GM13976 (cell line): ENCODE results near the gene SLC11A2.

Source experiments
- DNase-seq: peaks from one replicate; pipeline ENCODE4 v3.0.0; 2012; ENCODE audit warnings: low spot score
- CTCF ChIP-seq: IDR thresholded peaks from 2 replicates; pipeline ENCODE4 v1.5.1; 2012; ENCODE audit warnings: borderline replicate concordance, mild to moderate bottlenecking; ENCODE audit not compliant: insufficient read depth; ENCODE audit errors: extremely low read depth, missing control alignments, control extremely low read depth
- in situ Hi-C: fragments of 300-500 bp; cut with MboI; formaldehyde crosslinking; loops from one replicate; pipeline ENCODE4 v1.12.0; 2022; ENCODE audit warnings: low sequenced_read_pairs, mixed read lengths, inconsistent platforms; ENCODE audit not compliant: unreplicated experiment

The SLC11A2 gene

GRCh38 chr12:50990147-50990727 lies 35.9 kb downstream of the SLC11A2 start:
- in situ Hi-C loops, result no loop called here
- no peak for TF ChIP-seq CTCF
- no peak for DNase-seq

- DNase-seq, result no peak
- in situ Hi-C loops, result no loop called here
- no peak for TF ChIP-seq CTCF
Measured at GRCh38 chr12:50988871-50989270, 37.3 kb downstream of the SLC11A2 start.

- in situ Hi-C loops, result no loop called here
- no peak for DNase-seq
- TF ChIP-seq CTCF, result no peak
Measured at GRCh38 chr12:50988051-50988450, 38.1 kb downstream of the SLC11A2 start.

- peak; percentile 43 for TF ChIP-seq CTCF
- peak; percentile 25 for DNase-seq
- in situ Hi-C loops, result no loop called here
Measured at GRCh38 chr12:50986966-50987737, 39.0 kb downstream of the SLC11A2 start.

GRCh38 chr12:50985322-50985721 lies 40.9 kb downstream of the SLC11A2 start:
- in situ Hi-C loops, result no loop called here
- TF ChIP-seq CTCF, result no peak
- DNase-seq, result no peak

GRCh38 chr12:50984586-50985298 lies 41.4 kb downstream of the SLC11A2 start:
- no peak for TF ChIP-seq CTCF
- in situ Hi-C loops, result no loop called here
- DNase-seq, result no peak
